HG02943 (cell line): Measurements from ENCODE around the gene PLD2.

ENCODE experiments used
- ATAC-seq: cut with Tn5 transposase; IDR thresholded peaks from one replicate; pipeline ENCODE4 v1.9.1; 2021; ENCODE audit warnings: mild to moderate bottlenecking, low read depth, moderate library complexity; ENCODE audit not compliant: unreplicated experiment

Gene PLD2

DNA sequence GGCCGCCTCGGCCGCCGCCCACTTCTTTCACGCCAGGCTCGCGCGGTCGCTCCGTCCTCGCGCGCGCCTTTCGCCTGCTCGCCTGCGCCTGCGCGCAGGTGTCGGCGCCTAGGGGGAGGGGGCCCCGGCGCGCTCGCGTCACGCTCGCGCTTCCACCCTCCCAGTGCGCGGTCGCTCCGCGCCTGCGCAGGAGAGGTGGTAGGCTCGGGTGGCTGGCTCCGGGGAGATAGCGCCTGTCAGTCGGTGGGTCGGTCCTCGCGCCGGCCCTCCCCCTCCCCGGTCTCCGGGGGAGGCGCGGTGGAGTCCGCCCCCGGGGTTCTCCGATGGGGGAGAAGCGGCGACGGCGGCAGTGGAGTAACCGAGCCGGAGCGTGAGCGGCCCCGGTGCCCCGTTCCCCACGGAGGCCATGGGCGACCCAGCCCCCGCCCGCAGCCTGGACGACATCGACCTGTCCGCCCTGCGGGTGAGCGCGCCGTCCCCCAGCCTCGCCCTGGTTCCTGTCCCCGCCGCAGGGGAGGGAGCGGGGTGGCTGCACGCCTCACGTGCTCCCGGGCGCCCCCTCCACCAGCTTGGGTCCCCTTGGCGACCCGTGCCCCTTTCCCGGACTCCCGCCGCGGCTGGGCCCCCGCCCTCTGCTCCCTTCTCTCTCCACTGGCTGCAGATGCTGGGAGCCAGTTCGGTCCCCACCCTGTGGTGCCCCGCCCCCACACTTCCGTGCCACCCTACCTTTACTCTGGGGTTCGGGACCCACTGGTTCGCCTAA, 26.4 kb downstream of the PLD2 start, which contains the start of gene MINK1:
MINK1 (plus strand) TSS at position 163 of the 763 bp plus-strand sequence; CDS start at position 407, 244 bp downstream.
- peak; percentile 75 for ATAC-seq

DNA sequence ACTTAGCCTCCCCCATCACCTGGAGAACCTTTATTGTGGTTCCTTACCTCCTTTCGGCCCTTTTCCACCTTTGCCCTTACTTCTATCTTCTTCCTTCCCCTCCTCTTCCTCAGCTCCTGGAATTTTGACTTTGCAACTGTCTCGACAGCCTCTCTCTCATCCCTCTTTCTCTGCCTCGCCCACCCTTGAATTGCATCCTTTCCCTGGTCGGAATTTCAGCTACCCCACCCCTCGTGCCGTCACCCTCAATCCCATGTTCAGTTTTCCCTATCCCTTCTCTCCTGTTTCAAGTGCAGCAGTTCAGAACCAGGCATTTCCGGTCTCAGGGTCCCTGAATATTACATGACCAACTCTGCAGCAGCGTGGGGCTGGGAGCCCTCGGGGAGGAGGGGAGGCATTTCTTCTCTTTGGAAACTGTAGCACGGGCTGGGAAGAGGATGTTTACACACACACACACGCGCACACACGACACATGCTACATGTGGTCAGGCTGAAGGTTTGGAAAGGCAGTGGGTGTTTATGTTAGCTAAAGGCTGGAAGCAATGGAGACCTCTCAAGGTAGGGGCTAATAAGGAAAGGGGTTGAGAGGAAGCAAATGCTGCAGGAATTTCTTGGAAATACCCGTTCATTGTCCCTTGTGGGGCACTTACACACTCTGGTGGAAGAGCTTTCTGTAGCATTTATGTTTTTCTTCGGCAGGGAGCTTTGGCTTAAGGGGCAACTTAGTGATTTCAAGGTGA, 27.2 kb downstream of the PLD2 start:
- no peak for ATAC-seq

DNA sequence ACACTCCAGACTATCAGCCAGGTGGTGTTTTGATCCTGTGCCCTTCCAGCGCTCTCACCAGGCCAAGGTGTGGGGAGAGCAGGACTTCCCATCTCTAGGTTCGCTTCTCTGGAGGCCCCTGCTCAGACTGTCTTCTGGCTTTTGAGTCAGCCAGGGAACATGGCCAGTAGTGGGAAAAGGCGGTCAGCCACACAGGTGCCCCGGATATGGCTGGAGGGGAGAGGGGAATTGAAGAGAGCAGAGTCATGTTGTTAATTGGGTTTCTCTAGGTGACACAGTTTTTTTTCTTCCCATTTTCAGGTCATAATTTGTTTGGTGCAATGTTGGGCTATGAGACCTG, 27.7 kb downstream of the PLD2 start:
- ATAC-seq = no peak

DNA sequence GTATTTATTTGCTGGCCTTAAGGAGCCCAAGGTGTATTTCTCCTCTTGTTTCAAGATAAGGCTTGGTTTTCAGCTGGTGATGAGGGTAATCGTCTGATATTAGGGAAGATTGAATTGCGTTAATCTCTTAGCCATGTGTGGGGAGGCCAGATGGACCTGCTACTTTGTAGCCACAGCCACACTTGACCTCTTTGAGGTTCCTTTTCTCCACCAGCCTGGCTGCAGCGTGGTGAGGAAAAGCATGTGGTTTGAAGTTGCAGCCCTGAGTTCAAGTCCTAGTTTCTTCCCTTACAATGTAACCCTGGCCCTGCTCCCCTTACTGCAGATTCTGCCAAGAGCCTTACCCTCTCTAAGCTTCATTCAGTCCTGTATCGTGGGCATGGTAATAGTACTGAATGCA, 29.3 kb downstream of the PLD2 start:
- ATAC-seq = no peak

- no peak for ATAC-seq
Observed at GRCh38 chr17:4837471-4838308, 30.7 kb downstream of the PLD2 start.

- no peak for ATAC-seq
Observed at GRCh38 chr17:4838309-4838785, 31.4 kb downstream of the PLD2 start.

DNA sequence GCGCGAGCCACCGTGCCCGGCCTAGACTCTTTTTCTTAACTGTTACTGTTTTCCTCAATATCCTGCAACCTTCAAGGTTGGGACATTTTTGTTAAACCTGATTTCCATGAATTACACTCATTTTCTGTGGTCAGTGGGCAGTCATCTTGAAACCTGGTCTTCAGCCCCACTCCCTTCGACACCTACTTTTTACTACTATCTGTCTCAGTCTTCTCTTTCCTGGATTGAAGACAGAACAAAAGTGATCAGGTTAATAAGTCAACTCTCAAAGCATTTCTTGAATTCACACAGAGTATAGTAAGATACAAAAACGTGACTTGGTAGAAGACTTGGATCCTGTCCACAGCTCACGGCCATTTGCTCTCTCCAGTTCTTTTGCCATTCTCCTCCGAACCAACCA, 32.3 kb downstream of the PLD2 start:
- ATAC-seq = no peak

GRCh38 chr17:4839965-4840892, 33.3 kb downstream of the PLD2 start:
- ATAC-seq = no peak

DNA sequence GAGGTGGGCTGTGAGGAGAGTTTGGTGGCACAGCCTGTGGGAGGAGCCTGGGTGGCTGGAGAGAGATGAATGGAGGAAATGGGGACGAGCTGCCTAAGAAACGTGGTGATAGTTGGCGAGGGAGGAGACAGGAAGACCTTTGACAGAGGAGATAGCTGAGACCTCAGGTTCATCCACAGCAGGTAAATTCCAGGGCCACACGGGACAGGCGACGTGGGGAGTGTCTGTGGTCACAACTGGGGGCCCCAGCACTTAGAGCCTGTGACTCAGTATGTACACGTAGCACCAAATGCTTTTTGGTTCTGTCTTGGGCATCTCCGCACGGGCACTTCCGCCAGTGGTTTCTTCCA, 33.9 kb downstream of the PLD2 start:
- ATAC-seq = no peak

- no peak for ATAC-seq
Observed at GRCh38 chr17:4842376-4842775, 35.4 kb downstream of the PLD2 start.

- ATAC-seq = no peak
Observed at GRCh38 chr17:4843321-4844000, 36.5 kb downstream of the PLD2 start.

DNA sequence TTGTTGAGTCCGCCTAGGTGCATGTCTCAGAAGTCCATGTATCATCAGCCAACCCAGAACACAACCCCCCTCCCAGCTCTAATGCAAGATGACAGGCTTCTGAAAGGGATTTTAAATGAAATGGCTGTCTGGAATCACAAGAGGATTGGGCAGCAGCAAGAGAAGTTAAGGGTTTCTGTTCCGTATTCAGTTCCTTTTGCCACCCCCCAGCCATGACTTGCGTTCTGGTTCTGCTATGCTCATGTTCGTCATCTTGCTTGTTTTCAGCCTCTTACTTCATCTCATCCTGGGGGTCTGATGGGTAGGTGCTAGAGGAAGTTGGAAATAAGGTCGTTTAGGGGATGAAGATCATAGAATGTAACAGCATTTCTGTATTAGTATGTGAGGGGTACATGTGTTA, 38.2 kb downstream of the PLD2 start:
- no peak for ATAC-seq

- no peak for ATAC-seq
Observed at GRCh38 chr17:4846635-4847390, 39.9 kb downstream of the PLD2 start.

- ATAC-seq = no peak
Observed at GRCh38 chr17:4849011-4849536, 42.1 kb downstream of the PLD2 start.

DNA sequence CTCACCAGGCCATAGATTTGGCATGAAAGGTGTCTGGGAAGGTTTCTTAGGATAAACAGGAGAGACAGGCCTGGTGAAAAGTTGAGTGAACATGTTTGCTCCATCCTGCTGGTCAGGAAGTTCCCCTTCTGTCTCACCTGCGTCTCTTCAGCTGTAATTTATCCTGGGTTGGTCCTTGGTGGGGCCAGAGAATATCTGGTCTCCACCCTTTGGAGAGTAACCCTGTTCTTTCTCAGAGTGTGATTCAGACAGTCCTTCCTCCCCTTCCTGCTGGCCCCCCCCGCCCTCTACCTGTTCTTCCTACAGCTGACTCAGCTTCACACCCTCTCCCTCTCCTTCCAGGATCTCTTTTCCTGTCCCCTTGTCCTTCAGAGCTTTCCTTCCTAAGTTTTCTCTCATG, 43.3 kb downstream of the PLD2 start:
- ATAC-seq = no peak

DNA sequence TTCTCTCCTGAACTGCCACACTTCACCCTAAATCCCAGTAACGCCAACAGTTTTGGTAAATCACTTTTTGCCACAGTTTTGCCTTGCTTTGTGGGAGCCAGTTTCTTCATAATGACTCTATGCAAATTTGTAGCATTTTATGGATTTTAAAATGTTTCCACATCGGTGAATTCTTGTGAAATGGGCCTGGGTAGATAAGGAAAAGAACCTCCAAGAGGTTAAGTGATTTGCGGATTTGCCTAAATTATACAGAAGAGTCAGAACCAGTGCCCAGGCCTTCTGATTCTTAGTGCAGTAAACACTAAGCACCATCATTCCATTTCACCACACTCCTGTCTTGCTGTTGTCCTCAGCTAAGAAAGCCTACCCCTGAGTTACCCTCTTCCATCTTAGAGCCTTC, 44.1 kb downstream of the PLD2 start:
- ATAC-seq = no peak

- ATAC-seq = no peak
Observed at GRCh38 chr17:4852567-4853207, 45.7 kb downstream of the PLD2 start.

DNA sequence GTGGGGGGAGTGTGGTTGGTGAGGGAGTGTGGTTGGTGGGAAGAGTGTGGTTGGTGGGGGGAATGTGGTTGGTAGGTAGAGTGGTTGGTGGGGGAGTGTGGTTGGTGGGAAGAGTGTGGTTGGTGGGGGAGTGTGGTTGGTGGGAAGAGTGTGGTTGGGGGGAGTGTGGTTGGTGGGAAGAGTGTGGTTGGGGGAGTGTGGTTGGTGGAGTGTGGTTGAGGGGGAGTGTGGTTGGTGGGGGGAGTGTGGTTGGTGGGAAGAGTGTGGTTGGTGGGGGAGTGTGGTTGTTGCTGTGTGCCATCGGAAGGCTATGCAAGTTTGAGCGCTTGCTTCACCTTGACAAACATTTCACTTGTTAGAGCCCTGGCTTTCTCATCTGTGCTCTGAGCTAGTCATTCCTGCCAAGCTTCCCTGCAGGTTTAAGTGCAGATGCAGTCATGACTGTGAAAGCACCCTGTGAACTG, 46.3 kb downstream of the PLD2 start:
- ATAC-seq = no peak
